HG03558 (cell line): ENCODE data around the gene CIAPIN1.
A peak's percentile ranks its signal among the peaks of the same experiment; 100 is the strongest.

Experiments
- ATAC-seq: cut with Tn5 transposase; IDR thresholded peaks from one replicate; pipeline ENCODE4 v1.9.1; 2021; ENCODE audit warnings: moderate number of reproducible peaks; ENCODE audit not compliant: unreplicated experiment; ENCODE audit errors: extremely low read depth

Gene CIAPIN1

DNA sequence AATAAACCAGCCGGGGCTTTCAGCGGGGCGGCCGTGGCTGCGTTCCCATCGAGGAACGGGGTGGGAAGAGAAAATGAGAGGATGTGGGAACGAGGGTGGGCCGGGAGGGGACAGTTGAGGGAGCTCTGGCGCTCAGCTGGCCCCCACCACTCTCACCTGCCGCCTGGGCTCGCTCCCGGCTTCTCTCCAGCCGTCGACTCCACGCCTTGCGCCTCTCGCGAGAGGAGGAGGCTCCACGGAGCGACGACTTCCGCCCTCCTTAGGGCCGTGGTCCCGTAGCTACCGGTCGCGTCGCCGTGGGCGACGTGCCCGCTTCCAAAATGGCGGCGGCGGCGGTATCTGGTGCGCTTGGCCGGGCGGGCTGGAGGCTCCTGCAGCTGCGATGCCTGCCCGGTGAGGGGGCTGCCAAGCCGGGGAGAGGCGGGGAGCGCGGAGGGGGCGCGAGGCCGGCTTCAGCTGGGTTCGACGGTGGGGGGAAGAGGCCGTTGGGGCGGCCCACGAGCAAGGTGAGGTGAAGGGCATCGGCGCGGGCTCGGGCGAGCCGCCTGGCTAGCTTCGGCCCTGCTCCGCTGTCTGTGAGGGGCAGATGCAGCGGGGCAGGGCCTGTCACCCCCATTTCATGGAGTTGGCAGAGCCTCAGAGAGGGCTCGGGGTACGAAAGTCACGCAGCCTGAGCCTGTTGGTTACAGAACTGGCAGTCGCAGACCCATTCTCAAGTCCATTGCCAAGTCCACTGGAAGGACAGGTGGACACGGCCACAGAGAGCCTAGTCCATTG, at the start of gene CIAPIN1, which contains the start of gene COQ9:
Gene CIAPIN1, minus strand, starts transcription at position 200 of the 777 bp plus-strand sequence. CDS start 6,457 bp downstream, outside the sequence.
Gene COQ9, plus strand, starts transcription at position 294 of the 777 bp plus-strand sequence. Its CDS starts 27 bp downstream, at position 321.
- ATAC-seq, result peak; percentile 91

DNA sequence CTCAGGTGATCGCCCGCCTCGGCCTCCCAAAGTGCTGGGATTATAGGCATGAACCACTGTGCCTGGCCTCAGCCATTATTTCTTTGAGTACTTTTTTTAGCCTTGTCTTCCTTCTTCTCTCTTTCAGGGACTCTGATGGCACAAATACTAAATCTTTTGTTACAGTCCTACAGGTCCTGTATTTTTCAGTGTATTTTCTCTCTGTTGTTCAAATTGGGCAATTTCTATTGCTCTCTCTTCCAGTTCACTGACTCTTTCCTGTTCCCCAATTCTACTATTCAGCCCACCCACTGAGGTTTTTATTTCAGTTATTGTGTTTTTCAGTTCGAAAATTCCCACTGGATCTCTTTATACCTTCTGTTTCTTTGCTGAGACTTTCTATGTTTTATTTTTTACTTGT, 46.6 kb upstream of the CIAPIN1 start:
- ATAC-seq, result no peak

GRCh38 chr16:57489229-57489628, 42.0 kb upstream of the CIAPIN1 start:
- ATAC-seq, result no peak

DNA sequence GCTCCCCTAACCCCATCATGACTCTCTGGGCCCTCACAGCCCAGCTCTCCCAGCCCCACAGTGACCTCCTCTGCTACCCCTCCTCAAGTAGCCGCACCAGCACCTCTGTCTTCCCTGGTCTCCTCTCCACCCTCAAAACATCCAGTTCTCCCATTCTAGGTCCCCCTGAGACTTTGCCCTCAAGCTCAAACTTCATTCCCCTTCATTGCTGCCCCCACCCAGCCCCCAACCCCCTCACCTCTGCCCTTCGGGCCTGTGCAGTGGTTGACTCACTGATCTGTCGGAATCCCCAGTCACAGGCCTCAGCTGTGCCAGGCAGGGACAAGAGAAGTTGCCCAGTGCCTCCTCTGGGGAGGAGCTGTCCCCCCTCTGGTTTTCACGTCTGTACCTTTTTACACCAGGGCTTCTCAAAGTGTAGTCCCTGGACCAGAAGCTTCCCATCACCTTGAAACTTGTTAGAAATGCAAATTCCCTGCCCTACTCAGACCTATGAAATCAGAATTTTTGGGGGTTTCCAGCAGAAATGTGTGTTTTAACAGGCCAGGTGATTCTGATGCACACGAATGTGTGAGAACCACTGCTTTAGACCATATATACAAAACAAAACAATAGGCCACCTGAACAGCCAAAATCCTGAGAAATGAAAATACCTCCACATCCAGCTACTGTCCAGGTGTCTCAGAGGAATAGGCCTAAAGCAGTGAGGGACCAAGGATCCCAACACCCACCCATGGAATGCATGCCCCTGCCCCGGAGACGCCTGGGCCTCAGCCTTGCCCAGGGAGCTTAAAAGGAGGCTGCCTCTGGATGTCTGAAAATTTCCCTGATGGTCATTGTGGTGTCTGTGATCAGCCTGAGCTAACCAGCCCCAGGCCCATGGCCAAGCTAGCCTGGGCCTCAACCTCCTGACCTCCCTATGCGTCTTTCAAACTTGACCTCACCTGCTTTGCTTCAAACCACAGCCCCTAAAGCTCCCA, 40.0 kb upstream of the CIAPIN1 start:
- ATAC-seq, result no peak

GRCh38 chr16:57485916-57486857, 39.0 kb upstream of the CIAPIN1 start, which contains the start of gene DOK4:
TSS of gene DOK4 (minus strand) at chr16:57486493. CDS start at chr16:57479507, 6,986 bp downstream.
- ATAC-seq, result peak; percentile 55

DNA sequence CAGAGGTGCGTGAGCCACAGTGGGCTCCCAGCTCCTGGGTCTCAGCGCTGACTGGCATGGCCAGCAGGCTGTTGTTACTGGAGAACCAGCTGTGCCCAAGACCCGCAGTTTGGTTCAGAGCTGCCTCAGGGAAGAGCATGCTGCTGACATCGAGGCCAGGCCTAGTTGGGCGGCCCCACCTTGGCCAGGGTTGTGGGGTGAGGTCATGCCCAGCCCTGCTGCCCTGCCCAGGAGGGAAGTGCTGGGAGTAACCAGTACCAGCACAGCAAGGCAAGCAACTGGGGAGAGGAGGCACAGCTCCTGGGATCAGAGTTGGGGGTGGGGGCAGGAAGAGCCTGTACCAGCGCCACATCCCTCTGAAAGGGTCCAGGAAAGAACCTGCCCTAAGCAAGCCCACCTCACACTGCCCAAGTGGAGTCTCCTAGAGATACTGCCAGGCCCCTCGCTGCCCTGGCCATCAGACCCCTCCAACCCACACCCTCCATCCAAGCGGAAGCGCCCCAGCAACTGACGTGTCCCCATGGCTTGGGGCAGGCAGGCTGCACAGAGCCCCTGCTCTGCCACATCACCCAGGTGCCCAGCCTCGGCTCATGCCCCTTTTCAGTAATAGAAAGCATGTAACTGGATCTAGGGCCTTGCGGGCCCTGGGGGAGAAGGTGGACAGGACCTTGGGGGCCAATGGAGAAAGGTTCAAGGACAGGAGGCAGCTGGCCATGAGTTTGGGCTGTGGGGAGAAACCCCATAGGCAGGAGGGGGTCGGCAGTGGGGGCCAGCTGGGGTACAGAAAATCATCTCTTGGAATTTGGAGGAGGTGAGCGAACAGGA, 38.1 kb upstream of the CIAPIN1 start:
- no peak for ATAC-seq

DNA sequence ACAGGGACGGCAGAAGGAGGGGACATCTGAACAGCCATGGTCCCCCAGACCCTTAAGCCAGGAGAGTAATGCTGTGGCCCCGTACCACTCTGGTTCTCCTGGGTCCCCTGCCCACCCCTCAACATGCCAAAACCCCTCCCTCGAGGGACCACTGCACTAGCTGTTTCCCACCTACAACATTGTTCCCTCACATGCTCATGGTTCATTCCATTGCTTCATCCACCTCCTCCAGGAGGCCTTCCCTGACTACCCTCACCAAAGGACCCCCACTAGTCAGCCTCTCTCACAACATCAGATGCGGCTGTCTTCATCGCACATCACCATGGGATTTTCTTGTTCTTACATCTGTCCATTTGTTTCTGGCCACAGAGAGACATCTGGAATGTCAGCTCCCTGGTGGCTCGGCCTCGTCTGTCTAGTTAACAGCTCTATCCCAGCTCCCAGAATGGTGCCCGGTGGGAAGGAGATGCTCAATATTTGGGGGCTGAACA, 37.4 kb upstream of the CIAPIN1 start:
- ATAC-seq, result no peak

DNA sequence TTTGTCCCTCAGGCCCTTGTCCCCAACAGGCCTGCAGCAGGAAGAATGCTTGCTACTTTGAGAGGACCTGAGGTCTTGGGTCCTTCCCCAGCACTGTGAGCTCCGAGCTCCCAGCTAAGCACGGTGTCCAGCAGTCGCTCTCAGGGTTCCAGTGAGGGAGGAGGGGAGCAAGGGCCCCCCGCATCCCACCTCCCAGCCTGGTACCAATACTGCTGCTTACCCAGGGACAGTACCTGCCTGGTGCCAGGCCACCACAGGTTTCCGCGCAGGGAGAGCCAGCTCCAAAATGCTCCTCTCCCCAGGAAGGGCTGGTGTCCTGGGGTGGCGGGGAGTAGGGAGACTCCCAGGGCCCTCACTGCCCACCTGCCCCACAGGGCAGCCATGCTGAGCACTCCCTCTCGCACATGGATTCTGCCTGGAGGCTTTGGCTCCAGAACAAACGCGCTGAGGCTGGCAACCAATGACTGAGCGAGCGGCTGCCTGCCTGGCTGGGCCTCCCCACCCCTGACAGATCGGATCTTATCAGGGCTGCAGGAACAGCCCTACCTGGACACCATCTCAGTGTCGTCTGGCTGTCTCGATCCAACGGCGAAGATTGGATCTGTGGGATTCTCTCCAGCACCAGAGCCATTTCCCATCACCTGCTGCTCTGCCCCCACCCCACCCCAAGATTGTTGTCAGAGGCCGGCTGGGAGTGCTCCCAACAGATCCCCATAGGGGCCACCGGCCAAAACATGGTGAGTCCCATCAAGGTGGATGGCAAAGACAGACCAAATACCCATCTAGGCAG, 36.7 kb upstream of the CIAPIN1 start:
- ATAC-seq, result no peak

DNA sequence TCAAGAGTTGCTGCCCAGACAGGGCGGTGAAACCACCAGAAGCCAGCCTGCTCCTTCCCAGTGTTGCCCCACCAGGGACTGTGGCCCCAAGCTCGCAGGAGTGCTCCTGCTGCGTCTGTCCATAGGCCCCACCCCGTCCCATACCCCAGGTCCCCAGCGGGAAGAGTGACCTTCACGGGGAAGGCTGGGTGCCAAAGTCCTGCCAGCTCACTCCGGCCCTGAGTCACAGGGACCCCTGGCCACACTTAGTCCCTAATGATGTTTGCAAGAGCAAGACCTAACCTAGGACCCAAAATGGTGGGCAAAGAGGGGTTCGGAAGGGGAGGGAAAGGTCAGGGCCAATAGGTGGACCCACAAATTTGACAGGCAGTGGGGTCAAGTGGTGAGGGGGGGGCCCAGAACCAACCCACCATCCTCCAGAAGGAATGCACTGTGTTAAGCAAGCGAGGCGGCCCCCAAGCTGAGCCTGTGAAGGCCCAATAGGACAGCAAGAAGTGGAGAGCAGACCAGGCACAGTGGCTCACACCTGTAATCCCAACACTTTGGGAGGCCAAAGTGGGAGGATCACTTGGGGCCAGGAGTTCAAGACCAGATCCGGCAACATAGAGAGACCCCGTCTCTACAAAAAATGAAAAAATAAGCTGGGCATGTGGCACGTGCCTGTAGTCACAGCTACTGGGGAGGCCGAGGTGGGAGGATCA, 35.8 kb upstream of the CIAPIN1 start:
- ATAC-seq, result no peak

DNA sequence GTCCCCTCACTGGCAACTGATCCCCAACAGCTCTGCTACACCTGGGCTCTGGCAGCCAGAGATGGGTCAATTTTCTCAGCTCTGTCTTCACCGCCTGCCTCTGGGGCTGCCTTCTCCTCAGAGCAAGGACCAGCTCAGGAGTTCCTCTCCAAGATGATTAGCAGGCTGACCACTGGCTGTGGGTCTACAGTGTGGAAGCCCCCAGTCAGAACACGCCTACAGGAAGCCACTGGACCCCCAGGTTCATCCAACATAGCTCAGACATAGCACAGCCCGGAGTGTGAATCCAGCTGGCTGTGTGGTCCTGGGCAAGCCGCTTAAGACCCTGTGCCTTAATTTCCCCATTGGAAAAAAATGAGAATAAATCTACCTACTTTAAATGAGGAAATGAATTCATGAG, 34.2 kb upstream of the CIAPIN1 start:
- no peak for ATAC-seq

DNA sequence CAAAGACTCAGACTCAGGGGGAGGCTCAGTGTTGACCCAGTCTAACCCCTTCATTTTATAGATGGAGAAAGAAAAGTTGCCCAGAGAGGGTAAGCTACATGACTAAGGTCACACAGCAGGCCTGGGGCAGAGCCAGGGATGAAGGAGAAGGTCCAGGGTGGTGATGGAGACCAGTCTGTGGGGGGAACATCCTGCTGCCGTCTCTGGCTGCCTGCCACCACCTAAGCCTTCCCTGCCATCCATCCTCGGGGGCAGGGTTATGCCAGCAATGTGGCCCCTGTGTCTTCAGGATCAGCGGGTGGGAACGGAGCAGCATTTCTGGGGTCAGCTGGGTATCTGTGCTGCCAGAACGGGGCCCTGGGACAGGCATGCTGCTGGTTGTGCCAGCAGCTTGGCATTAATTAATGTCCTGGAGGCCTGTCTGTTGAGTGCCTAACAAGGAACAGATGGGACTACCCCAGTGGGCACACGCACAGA, 33.6 kb upstream of the CIAPIN1 start:
- no peak for ATAC-seq

- no peak for ATAC-seq
Measured at GRCh38 chr16:57479976-57480753, 33.0 kb upstream of the CIAPIN1 start.

DNA sequence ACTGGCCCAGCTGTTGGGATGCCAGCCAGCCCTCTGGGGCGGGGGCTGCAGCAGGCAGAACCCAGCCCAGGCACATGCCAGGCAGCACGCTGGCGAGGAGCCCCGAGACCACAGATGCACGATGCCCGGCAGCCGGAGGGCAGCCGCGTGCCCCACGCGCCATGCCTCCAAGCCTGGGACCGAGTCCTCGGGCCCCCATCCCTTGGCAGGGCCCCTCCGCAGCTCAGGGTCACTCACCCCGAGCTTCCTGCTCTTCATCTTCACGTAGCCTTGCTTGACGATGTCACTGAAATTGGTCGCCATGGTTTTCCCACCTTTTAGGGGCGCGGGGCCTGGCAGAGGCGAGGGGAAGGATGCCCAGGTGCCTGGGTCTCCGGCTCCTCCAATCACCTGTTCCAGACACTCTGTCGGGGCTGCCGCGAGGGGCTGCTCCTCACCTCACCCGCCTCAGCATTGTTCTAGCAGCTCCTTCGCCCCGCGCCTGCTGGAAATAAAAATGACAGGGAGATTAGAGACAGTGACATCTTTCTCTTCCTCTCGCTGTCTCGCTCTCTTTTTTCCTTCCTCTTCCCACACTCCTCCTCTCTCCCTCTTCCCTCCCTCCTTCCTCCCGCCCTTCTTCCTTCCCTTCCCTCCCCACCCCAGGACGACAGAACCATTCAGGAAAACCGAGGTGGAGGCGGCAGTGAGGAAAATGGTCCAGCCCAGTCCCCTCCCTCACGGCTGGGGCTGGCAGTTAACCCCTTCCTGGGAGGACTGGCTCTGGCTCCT, 32.2 kb upstream of the CIAPIN1 start:
- ATAC-seq, result no peak

- no peak for ATAC-seq
Measured at GRCh38 chr16:57478396-57479204, 31.4 kb upstream of the CIAPIN1 start.
